Type B pancreatic cell (in vitro differentiated cells): Measurements from ENCODE around the gene MSL1. TPM values are rescaled to one million over a fixed set of nuclear protein-coding genes. Genes with fewer than 3 reads are reported as not detected.
A peak's percentile ranks its signal among the peaks of the same experiment; 100 is the strongest.

ENCODE experiments used
- DNase-seq: peaks from one replicate; pipeline ENCODE4 v3.0.0; 2021; ENCODE audit warnings: mixed read lengths; ENCODE audit not compliant: unreplicated experiment; ENCODE audit errors: extremely low spot score
- H3K27ac Mint-ChIP-seq: 2 replicates; pipeline ENCODE4 v1.8.0; 2021; ENCODE audit warnings: mild to moderate bottlenecking, mixed read lengths
- H3K27me3 Mint-ChIP-seq: 2 replicates; pipeline ENCODE4 v1.8.0; 2021; ENCODE audit warnings: mixed read lengths
- H3K36me3 Mint-ChIP-seq: 2 replicates; pipeline ENCODE4 v1.8.0; 2021; ENCODE audit warnings: mixed read lengths
- H3K4me1 Mint-ChIP-seq: one replicate; pipeline ENCODE4 v1.8.0; 2021; ENCODE audit warnings: mixed read lengths; ENCODE audit not compliant: unreplicated experiment
- H3K4me3 Mint-ChIP-seq: 2 replicates; pipeline ENCODE4 v1.8.0; 2021; ENCODE audit warnings: mild to moderate bottlenecking, mixed read lengths
- H3K9me3 Mint-ChIP-seq: 2 replicates; pipeline ENCODE4 v1.8.0; 2021; ENCODE audit warnings: mixed read lengths
- CTCF ChIP-seq: fragments of 200-600 bp; sonication (generic); conservative IDR thresholded peaks from 2 replicates; pipeline ENCODE4 v1.5.0; 2021; ENCODE audit warnings: antibody characterized with exemption, mild to moderate bottlenecking
- microRNA-seq: library from miRNA; unstranded; fragments of <30 nt; microRNA quantifications from one replicate; pipeline ENCODE4, GENCODE V29; 2020
- total RNA-seq: library from RNA; stranded (reverse); gene quantifications from 2 replicates; pipeline ENCODE4 v1.2.1, GENCODE V29; 2021; ENCODE audit warnings: low replicate concordance

MSL1 gene
- total RNA-seq, 1 donor from 2014 or later = 128 TPM

GRCh38 chr17:40179923-40180659 is 58.3 kb downstream of the MSL1 start:
- TF ChIP-seq CTCF = no peak
- no peak for DNase-seq
- Mint-ChIP-seq H3K9me3 (no peaks in the 10 kb centered on the region), H3K27ac (peak overlapping the region; percentile 77), H3K4me1 (peaks cover 26% of the 10 kb centered on the region), H3K36me3 (peaks cover 6% of the 10 kb centered on the region), H3K4me3 (peak overlapping the region; percentile 81), H3K27me3 (peaks cover 3% of the 10 kb centered on the region)

GRCh38 chr17:40180694-40181093 is 58.9 kb downstream of the MSL1 start:
- no peak for TF ChIP-seq CTCF
- H3K36me3 Mint-ChIP-seq = peaks cover 6% of the 10 kb centered on the region
- no peaks in the 10 kb centered on the region for H3K9me3 Mint-ChIP-seq
- no peak for DNase-seq
- H3K27ac Mint-ChIP-seq = no peak overlapping the region
- peak overlapping the region; percentile 35 for H3K4me3 Mint-ChIP-seq
- peaks cover 25% of the 10 kb centered on the region for H3K4me1 Mint-ChIP-seq
- peaks cover 3% of the 10 kb centered on the region for H3K27me3 Mint-ChIP-seq

- H3K27me3 Mint-ChIP-seq = peaks cover 3% of the 10 kb centered on the region
- DNase-seq = no peak
- no peak for TF ChIP-seq CTCF
- no peak overlapping the region for H3K4me3 Mint-ChIP-seq
- H3K9me3 Mint-ChIP-seq = no peaks in the 10 kb centered on the region
- H3K27ac Mint-ChIP-seq = no peak overlapping the region
- peaks cover 20% of the 10 kb centered on the region for H3K4me1 Mint-ChIP-seq
- H3K36me3 Mint-ChIP-seq = peaks cover under 1% of the 10 kb centered on the region
Measured at GRCh38 chr17:40181205-40181604, 59.4 kb downstream of the MSL1 start.

GRCh38 chr17:40182606-40183005 is 60.8 kb downstream of the MSL1 start:
- Mint-ChIP-seq H3K4me1 (peaks cover 10% of the 10 kb centered on the region), H3K9me3 (no peaks in the 10 kb centered on the region), H3K27me3 (peaks cover 3% of the 10 kb centered on the region), H3K4me3 (no peak overlapping the region), H3K36me3 (no peaks in the 10 kb centered on the region), H3K27ac (no peak overlapping the region)
- TF ChIP-seq CTCF = no peak
- DNase-seq = no peak

Small RNA genes within 50 kb of the gene (microRNA-seq; reads per million reads assigned to microRNA genes)
- 0.83 reads per million for gene MIR6866

Other genes starting within 250 kb of the MSL1 start
- gene GSDMB, start 203.3 kb upstream of the MSL1 start, total RNA-seq = 15.8 and 16.4 TPM in 2 replicates
- gene ORMDL3, start 194.4 kb upstream of the MSL1 start, total RNA-seq = 59.8 and 82.7 TPM in 2 replicates
- gene LRRC3C, start 194.2 kb upstream of the MSL1 start, total RNA-seq = not detected in 2 replicates
- gene GSDMA, start 159.0 kb upstream of the MSL1 start, total RNA-seq = not detected in 2 replicates
- 110 and 116 TPM in 2 replicates for gene PSMD3, start 141.2 kb upstream of the MSL1 start, total RNA-seq
- not detected in 2 replicates for gene CSF3, start 106.5 kb upstream of the MSL1 start, total RNA-seq
- 93.2 and 123 TPM in 2 replicates for gene MED24, start 67.6 kb upstream of the MSL1 start, total RNA-seq
- gene THRA, start 59.0 kb upstream of the MSL1 start, total RNA-seq = 18.3 and 37.0 TPM in 2 replicates
- gene NR1D1, start 21.4 kb upstream of the MSL1 start, total RNA-seq = 5.7 and 9.5 TPM in 2 replicates
- gene CASC3, start 18.6 kb downstream of the MSL1 start, total RNA-seq = 63.0 and 101 TPM in 2 replicates
- 9.9 and 18.6 TPM in 2 replicates for gene RAPGEFL1, start 55.5 kb downstream of the MSL1 start, total RNA-seq
- gene WIPF2, start 97.3 kb downstream of the MSL1 start, total RNA-seq = 27.2 and 35.3 TPM in 2 replicates
- gene CDC6, start 165.9 kb downstream of the MSL1 start, total RNA-seq = 23.2 and 50.3 TPM in 2 replicates
- gene RARA, start 187.2 kb downstream of the MSL1 start, total RNA-seq = 23.8 and 34.3 TPM in 2 replicates
- gene GJD3, start 242.8 kb downstream of the MSL1 start, total RNA-seq = 0.36 and 0.43 TPM in 2 replicates